Stimulated activated CD4-positive, alpha-beta T cell treated with anti-CD3 and anti-CD28 coated beads, Interleukin-1b, Interleukin-23, amount 100 ng/mL, for 48 hours (primary cell): ENCODE results near the gene IFNW1.
A peak's percentile ranks its signal among the peaks of the same experiment; 100 is the strongest.
"Not testable (repeated sequence)": the region's sequence is repeated elsewhere in the genome, so short reads cannot be mapped to it uniquely, and the experiment has no call there.

ENCODE experiments used
- DNase-seq: peaks from one replicate; pipeline ENCODE4 v3.0.0-alpha.2; 2020

Gene IFNW1

DNA sequence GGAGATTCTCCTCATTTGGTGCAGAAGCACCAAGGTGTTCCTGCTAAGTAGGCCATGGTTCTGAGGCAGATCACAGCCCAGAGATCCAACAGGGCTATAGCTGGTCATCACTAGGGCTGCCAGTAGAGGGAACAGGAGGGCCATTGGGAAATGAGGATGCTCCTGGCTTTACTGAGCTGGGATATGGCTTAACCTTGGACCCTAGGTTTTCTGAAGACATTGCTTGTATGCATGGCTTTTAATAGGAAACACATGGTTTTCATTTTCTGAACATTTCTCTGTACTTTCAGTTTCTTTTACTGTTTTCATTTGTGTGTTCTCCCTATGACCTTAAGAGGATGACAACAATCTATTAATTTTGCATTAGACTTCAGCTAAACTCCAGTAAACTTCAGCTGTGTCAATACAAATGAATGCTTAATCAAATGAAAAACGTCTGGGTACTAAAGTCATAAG lies at the start of gene IFNW1:
Gene IFNW1, minus strand, starts transcription at position 406 of the 456 bp plus-strand sequence. Its CDS starts 262 bp downstream, at position 144.
- DNase-seq = no peak

DNA sequence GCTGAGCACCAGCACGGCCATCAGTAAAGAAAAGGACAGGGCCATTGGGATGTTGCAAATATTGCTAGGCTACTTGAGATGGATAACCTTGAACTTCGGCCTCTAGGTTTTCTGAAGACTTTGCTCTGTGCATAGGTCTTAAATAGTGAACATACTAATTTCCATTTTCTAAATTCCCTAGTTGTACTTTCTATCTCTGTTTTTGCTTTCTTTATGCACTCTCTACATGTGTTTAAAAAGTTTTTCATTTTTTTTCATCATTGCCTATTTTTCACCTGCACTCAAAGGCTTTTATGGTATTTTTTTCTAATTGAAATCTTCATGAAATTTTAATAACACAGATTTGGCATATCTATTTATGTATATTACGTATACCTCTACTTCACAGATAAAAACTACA lies 45.9 kb upstream of the IFNW1 start, which contains the start of gene IFNA4:
Gene IFNA4, minus strand, starts transcription at position 101 of the 400 bp plus-strand sequence. Its CDS starts 56 bp downstream, at position 45.
- DNase-seq = not testable (repeated sequence)

DNA sequence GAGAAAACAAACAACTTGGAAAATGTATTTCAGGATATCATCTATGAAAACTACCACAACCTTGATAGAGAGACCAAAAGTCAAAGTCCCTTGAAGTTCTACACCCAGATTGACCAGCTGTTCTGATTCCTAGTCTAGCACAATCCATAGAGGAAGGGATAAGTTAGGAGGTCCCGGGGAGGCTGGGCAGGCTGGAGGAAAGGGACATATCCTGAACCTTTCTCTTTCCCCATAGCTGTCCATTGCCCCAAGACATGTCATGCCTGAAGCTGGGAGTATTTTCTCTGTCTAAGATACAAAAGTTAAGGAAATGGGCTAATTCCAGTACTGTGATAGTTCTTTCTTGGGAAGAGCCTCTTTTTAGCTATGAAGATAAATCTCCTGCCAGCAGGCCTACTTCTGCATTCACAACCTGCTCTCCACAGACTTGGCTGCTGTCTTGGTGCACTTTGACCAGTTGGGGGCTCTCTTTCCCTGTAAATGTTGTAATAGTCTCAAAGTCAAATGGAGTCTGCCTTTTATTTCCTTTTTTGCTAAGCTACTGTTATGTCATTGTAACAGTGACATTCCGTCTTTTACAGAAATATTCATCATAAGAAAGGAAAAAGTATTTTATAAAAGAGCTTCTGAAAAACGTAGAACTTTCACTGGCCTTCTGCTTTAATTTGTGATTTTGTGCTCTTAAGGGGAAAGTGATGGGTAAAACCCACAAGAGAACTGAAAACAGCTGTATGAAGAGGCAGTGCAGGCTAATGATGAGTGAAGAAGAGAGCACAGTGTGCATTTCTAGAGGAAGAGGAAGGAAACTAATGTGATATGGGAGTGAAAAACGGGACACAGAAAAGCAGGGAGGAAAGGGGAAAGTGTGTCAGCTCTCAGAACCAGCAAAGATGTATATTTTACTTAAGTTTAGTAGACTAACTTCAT lies 41.4 kb upstream of the IFNW1 start:
- DNase-seq = peak; percentile 13

DNA sequence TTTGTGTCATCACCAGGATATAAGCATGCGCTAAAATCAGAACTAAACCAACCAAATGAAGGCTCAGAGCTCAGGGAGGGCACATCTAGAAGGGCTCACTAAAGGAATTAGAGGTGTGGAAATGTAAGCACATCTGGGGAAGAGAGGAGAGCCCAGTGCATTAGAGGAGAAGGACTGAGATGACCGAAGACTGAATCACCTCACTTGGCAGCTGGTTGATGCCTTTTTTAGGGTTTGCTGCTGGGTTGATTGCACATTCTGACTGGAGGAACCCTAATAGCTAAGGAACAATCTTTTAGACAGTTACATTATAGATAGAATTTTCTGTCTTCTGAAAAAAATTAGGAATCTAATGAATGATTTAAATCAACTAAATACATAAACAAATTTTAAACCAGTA lies 33.0 kb upstream of the IFNW1 start:
- DNase-seq = no peak

DNA sequence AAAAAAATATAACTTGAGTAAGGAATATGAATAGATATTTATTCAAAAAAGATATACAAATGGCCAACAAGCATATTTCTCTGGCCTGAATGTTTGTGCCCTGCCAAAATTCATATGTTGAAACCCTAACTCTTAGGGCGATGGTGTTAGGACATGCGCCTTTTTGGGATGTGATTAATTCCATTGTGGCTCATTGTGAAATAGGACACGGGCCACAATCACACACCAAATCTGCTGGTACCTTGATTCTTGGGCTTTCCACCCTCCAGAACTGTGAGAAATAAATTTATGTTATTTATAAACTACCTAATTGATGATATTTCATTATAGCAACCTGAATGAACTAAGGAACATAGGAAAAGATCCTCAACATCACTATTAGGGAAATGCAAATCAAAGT lies 30.5 kb upstream of the IFNW1 start:
- no peak for DNase-seq

DNA sequence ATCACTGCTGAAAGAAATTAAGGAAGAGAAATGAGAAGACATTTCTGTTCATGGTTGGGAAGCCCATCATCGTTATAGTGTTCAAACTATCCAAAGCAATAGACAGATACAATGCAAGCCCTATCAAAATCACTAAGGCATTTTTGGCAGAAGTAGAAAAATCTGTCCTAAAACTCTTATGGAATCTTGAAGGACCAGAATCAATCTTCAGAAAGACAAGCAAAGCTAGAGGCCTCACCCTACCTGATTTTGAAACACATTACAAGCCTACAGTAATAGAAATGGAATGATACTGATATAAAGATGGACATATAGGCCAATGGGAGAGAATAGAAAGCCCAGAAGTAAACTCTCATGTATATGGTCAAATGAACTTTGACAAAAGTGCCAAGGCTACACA lies 29.7 kb upstream of the IFNW1 start:
- no peak for DNase-seq

DNA sequence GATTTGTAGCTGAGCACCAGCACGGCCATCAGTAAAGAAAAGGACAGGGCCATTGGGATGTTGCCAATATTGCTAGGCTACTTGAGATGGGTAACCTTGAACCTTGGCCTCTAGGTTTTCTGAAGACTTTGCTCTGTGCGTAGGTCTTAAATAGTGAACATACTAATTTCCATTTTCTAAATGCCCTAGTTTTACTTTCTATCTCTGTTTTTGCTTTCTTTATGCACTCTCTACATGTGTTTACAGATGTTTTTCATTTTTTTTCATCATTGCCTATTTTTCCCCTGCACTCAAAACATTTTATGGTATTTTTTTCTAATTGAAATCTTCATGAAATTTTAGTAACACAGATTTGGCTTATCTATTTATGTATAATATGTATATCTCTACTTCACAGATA lies 24.9 kb upstream of the IFNW1 start, which contains the start of gene IFNA21:
Gene IFNA21, minus strand, starts transcription at position 101 of the 400 bp plus-strand sequence. Its CDS starts 48 bp downstream, at position 53.
- not testable (repeated sequence) for DNase-seq

DNA sequence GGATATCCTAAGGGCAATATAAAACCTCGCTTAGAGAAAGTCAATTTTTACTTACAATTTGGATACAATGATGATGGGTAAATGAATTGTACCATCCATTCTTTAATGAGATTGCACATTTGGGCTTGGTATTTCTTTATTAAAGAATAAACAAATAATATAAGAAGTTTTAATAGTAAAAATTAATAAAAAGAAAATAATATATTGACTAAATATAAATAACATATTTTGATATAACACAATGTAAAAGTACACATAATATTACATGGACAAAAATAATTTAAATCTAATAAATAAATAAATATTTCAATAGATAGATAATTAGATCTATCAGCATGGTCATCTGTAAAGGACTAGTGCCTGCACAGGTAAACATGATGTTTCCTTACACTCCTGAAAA lies 23.9 kb upstream of the IFNW1 start:
- no peak for DNase-seq

DNA sequence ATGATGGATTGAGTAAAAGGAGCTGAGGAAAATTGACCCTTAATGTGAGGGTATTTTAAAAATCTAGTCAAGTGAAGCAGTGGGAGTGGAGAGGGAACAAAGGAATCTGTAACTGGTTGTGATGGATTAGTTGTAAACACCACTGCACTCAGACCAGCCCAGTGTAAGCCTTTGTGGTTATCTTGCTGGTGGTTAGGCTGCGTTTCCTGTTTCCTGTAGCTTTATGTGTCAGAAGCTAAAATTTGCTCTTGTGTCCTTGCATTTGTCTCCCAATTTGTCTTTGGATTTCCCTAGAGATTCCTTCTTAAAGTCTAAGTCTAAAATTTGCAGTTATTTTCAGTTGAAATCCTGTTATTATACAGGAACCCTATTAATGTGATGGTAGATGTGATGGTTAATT lies 18.5 kb upstream of the IFNW1 start:
- no peak for DNase-seq

DNA sequence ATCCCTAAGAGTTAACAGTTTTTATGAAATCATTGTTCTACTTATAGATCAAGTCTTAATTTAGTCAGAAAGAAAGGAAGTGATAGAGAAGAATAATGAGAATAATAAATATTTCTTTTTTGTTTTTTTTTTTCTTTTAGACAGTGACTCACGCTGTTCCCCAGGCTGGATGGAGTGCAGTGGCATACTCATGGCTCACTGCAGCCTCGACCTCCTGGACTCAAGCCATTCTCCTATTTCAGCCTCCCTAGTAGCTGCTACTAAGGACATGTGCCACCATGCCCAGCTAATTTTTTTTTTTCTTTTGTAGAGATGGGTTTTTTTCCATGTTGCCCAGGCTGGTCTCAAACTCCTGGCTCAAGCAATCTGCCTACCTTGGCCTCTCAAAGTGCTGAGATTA lies 13.9 kb upstream of the IFNW1 start:
- no peak for DNase-seq

DNA sequence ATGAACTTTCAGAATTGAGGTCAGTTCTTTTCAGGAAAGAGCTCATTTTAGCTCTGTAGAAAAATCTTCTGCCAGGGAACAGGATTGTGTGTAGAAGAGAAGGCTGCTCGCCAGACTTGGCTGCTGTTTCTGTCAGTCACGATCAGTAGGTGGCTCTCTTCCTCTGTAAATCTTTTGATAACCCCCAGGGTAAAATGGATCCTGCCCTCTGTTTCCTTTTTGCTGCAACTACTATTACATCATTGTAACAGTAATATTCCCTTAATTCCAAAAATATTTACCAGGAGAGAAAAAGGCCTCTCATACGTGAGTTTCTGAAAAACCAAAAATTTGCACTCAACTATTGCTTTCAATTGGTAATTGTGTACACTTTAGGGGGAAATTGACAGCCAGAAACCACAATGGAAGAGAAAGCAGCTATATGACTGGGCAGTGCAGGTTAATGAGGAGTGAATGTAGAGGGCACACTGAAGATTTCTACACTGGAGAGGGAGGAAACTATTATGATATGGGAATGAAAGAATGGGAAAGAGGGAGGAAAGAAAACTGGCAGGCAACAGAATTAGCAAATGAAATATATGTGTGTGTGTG lies 12.5 kb upstream of the IFNW1 start:
- DNase-seq = no peak

DNA sequence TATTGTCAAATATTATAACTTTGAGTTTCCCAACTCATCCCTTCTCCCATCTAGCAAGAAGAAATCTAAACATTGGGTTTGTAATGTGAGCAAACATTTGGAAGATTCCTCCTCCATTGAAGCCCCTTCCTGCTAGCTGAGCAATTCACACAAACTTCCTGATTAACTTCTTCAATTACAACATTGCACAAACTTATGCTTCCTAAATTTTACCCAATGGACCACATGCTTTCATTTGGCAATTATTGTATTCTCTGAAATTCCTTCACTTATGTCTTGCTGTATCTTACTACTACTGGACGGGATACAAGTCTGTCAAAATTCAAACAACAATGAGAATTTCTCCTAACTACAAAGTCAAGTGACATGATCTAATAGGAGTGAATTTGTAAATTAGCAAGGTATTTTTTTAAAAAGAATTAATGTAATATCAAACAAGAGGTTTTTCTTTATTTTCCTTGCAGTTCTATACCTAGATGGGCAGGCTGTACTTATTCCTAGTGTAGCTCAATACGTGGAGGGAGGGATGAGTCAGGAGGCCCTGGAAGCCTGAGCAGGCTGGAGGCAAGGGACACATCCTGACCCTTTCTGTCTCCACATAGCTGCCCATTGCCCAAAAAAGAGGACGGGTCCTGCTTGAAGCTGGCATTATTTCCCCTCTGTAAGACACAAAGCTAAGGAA lies 11.8 kb upstream of the IFNW1 start:
- DNase-seq = no peak

DNA sequence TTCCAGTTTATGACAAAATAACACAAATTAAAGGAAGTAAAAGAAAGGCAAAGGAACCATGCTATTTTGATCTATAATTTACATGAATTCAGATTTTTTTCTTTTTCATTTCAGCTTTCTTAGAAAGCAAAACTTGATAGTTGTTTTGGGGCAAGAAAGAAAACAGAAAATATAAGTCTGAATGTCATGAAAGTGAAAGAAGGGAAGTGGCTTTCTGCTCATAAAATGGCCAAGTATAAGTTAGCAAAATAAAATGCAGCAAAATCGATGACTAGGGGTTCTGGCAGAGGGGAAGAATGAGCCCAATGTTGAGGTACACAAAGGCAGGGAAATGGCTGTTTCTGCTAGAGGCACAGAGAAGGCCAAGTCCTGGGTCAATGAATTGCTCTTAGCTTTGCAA lies 3.0 kb upstream of the IFNW1 start:
- DNase-seq = no peak

DNA sequence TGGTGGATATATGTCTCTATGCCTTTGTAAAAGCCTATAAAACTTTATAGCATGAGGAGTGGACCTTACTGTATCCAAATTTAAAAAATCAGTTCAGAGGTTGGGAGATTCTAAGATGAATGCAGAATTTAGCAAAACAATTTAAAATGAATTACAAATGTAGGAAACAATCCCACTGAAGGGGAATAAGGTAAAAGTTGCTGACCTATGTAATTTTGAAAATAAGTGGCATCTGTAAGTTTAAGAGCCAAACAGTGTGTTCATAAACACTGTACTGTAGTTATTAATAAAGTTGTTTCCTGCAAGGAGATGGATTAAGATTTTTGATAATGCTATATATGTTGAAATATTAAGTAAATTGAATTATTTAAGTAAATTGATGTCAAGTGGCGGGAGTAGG lies 4.6 kb downstream of the IFNW1 start:
- no peak for DNase-seq

DNA sequence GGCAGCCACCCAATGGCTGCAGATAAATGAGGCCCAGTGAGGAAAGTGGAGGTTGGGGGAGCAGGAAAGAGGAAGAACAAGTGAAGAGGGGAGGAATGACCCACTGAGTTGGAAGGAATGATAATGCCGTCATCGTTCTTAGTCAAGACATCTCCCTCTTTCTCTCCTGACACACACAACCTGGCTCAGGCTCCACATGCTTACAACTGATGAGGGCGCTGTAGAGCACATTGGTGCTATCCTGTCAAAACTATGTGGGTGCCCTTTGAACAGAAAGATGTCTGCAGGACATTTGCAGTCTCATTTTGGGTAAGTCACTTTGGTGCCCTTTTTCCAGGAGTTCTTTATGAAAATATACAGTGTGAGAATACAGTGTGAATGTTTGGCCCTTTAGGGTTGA lies 5.9 kb downstream of the IFNW1 start:
- no peak for DNase-seq

DNA sequence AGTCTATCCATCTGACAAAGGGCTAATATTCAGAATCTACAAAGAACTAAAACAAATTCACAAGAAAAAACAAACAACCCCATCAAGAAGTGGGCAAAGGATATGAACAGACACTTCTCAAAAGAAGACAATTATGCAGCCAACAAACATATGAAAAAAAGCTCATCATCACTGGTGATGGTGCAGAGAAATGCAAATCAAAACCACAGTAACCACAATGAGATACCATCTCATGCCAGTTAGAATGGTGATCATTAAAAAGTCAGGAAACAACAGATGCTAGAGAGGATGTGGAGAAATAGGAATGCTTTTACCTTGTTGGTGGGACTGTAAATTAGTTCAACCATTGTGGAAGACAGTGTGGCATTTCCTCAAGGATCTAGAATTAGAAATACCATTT lies 13.4 kb downstream of the IFNW1 start:
- not testable (repeated sequence) for DNase-seq

DNA sequence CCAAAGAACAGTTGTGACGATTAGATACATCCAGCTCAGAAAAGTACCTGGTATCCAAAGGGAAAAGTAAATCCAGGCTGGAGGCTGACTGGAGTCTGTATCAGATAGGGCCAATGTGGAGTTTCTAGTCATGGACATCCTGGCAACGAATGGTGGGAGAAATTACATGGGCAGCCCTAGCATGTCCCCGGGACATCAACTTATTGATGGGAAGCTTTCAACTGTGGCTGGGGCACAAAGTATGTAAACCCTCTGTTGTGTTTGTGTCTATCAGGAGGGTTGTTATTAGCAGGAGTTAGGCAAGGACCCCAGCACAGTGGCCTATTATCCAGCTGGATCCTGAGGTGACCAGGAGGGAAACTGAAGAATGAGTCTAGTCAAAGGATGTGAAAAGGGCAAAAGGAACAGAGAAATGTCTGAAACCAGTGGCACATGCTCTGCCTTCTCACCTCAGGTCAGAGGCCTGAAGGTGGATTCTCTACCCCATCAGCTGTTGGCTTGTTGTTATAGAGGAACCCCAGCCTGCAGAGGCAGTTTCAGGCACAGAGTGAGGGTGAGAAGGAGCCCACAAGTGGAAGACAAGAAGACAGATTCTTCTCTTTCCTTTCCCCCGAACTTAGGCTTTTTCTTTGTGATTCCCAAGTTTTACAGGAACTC lies 19.9 kb downstream of the IFNW1 start:
- no peak for DNase-seq

DNA sequence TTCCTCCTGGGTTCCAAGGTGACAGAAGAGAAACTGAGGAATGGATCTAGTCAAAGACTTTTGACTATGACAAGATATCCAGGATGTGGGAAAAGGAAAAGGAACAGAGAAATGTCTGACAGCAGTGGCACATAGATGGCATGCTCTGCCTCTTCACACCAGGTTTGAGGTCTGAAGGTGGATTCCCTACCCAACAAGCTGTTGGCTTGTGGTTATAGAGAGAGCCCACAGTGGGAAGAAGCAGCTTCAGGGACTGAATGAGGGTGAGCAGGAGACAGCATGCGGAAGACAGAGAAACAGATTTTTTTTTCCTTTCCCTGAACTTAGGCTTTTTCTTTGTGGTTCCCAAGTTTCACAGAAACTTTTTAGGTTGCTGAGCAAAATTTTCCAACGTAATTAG lies 20.6 kb downstream of the IFNW1 start:
- DNase-seq = no peak

DNA sequence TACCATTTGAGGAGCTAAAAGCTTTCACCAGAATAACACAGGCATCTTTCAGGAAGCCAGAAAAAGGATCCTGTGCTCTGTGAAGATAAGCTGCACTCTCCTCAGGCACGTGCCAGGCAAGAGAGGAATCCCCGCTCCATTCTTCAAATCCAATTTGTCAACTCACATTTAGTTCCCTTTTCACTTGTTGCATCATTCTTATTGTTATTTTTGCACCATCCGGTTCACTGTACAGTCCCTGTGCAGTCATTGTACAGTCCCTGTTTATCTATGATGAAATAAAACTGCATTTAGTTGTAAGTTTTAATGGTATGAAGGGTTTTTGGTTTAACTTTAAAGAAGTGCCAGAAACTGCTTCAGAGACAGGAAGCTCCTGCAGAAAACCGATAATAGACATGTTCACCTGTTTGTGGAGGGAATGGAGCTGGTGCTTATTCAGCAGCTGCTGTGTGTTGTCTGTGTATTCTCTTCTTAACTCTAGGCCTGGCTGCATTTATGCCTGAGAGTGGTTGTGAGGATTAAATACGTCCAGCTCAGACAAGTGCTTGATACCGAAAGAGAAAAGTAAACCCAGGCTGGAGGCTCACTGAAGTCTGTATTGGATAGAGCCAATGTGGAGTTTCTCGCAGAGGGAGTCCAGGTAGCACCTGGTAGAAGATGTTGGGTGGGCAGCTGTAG lies 22.4 kb downstream of the IFNW1 start:
- DNase-seq = no peak

DNA sequence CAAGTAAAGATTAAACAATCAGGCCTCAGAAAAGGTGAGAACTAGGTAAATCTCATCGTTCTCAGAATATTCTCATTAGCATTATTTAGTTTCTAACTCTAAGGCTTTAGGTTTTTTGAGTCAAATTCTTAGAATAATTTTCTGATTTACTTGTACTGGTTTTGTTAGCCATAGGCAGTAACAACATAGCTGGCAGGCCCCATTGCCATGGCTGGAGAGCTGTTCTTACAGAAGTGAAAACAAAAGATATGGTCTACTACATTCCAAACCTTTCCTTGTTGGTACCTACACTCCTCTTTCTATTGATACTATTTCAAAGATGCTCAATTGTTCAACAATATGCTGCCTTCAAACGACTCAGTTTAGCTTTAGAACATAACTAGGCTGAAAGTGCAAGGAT lies 27.3 kb downstream of the IFNW1 start:
- no peak for DNase-seq

DNA sequence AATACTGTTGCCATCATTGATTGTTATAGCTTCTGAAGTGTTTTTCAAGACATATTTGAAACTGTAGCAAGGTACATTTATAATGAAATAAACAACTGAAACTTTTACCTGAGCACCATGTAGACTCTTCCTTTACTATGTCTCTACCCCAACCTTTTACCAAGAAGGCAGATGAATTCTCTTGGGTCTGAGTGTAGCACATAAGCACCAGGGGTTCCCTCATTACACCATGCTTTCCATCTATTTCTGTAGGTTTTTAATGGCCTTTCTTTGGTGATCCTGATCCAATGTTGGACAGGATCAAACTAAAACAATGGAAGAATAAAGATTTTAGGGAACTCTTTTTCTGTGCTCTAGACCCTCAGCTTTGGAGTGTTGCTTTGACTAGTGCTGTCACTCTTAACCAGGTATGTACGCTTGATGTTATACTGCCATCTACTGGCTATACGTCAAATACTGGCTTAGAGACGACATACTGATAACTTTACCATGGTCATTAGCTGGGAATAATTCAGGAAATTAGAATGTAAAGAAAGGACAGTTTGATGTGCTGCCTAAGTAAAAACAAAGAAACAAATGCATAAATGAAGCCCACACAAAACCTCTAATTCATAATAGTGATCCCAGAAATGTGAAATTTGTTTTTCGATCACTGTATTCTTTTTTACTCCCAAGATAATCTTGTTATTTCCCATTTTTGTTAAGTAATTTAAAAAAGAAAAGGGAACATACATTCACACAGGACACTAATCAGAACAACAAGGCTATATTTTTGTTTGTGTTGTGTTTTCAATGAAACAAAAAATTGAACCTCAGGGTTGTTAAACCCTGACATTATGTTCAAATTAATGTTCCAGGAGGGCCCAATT lies 30.7 kb downstream of the IFNW1 start:
- no peak for DNase-seq
